ENCODE data around the gene ZBTB47. TPM values are rescaled to one million over a fixed set of nuclear protein-coding genes. Genes with fewer than 3 reads are reported as not detected.

ZBTB47 gene
- 6.0 to 7.4 TPM (median 6.5 TPM) in 5 replicates for total RNA-seq (2022; extraction: Qiagen RNA extraction; ENCODE audit: low read depth)

DNA sequence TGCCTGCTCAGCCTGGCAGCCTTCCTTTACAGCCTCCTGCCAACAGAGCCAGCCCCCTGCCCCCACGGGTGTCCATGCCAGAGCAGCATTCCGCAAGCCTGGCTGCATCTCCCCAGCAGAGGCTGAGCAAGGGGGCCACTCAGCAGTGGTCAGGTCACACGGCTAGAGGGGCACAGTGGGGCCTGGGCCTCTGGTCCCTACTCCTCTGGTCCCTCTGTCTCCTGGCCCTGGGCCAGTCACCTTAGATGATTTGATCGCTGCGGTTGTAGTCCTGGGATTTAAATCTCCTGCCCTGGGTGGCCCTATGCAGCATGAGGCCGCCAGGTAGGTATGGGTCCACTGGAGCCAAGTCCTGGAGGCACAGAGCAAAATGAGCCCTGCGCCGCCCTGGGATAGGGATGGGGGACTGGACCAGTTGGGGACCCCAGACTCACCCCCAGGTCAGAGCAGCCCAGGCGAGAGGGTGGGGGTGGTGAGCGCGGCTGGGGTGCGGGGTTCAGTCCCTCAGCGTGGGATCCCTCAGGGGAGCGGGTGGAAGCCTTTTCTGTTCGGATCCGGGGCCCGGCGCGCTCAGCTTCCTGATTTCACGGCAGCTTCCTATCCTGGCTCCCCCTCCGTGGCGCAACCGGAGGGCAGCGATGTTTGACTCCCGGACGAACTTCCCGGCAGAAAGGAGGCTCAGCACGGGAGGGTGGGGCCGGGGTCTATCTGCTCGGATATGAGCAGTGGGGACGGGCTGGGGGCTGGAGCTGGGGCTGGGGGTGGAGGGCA is at the start of gene ZBTB47:
Gene ZBTB47, plus strand, starts transcription at position 138 of the 771 bp plus-strand sequence. CDS start 4,659 bp downstream, outside the sequence.

DNA sequence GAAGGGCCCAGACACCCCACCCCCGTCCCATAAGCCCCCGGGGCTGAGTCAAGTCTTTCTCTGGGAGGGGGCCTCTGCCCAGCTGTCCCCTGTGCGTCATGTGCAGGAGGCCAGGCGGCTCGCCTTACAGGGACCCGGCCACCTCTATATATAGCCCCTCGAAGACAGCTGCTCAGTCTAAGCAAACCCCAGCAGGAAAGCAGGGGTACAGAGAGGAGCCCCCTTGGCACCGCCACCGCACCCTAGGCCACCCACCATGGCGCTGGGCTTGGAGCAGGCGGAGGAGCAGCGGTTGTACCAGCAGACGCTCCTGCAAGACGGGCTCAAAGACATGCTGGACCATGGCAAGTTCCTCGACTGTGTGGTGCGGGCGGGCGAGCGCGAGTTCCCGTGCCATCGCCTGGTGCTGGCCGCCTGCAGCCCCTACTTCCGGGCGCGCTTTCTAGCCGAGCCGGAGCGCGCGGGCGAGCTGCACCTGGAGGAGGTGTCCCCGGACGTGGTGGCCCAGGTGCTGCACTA is 31.9 kb downstream of the ZBTB47 start, which contains the start of gene KLHL40:
Gene KLHL40, plus strand, starts transcription at position 175 of the 519 bp plus-strand sequence. Its CDS starts 82 bp downstream, at position 257.

DNA sequence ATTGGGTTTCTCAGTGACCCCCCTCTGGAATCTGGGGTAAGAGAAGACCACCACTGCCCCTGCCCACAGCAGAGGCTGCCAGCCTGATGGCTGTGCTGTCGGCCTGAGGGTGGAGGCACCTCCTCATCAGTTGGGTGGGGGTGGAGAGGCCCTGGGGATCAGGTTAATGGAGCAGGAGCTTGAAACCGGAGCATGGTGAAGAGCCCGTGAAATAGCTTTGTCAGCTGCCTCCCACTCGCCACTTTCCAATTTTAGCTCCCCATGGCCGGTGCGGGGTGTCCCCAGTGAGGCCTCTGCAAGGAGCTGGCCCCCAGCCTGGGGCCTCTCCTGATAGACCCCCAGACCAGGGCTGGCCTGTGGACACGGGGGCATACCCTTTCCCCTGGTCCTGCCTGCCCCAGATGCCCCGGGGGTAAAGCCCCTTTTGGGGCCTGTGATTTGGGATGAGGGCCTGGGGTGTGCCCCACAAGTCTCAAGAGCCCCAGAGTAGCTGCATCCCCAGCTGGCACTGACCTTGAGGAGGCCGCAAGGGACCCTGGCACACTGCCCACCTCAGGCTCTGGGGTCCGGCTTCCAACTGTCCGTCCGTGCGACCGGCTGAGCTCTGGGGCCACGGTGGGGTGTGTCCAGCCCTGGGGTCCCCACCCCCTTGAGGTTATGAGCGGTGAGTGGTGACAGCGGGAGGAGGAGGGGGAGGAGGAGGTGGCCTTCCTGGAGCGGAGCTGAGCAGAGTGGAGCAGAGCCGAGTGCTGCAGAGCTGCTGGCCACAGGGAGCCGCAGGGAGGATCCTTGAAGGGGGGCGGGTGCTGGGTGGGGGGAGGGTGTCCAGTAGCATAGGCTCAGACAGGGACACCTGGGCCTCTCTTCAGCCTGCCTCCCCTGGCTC is 48.8 kb downstream of the ZBTB47 start, which contains the start of gene HHATL:
Gene HHATL, minus strand, starts transcription at position 733 of the 886 bp plus-strand sequence. CDS start 1,972 bp downstream, outside the sequence.

Other genes starting within 250 kb of the ZBTB47 start
- gene LYZL4, start 243.1 kb upstream of the ZBTB47 start, total RNA-seq (2022; extraction: Qiagen RNA extraction; ENCODE audit: low read depth) = not detected in 5 replicates
- gene VIPR1, start 151.1 kb upstream of the ZBTB47 start, total RNA-seq (2022; extraction: Qiagen RNA extraction; ENCODE audit: low read depth) = 0.46 to 0.82 TPM (median 0.66 TPM) in 5 replicates
- 28.5 to 35.4 TPM (median 33.6 TPM) in 5 replicates for gene SEC22C, start 71.7 kb upstream of the ZBTB47 start, total RNA-seq (2022; extraction: Qiagen RNA extraction; ENCODE audit: low read depth)
- gene SS18L2, start 62.8 kb upstream of the ZBTB47 start, total RNA-seq (2022; extraction: Qiagen RNA extraction; ENCODE audit: low read depth) = 16.8 to 20.9 TPM (median 19.6 TPM) in 5 replicates
- 9.0 to 13.9 TPM (median 12.5 TPM) in 5 replicates for gene NKTR, start 53.0 kb upstream of the ZBTB47 start, total RNA-seq (2022; extraction: Qiagen RNA extraction; ENCODE audit: low read depth)
- not detected in 5 replicates for gene KLHL40, start 31.8 kb downstream of the ZBTB47 start, total RNA-seq (2022; extraction: Qiagen RNA extraction; ENCODE audit: low read depth)
- gene HHATL, start 49.1 kb downstream of the ZBTB47 start, total RNA-seq (2022; extraction: Qiagen RNA extraction; ENCODE audit: low read depth) = 0.30 TPM in 1 of 5 replicates, not detected in the others
- 0.40 to 0.79 TPM (median 0.58 TPM) in 5 replicates for gene CCDC13, start 119.6 kb downstream of the ZBTB47 start, total RNA-seq (2022; extraction: Qiagen RNA extraction; ENCODE audit: low read depth)
- 71.6 to 94.3 TPM (median 78.6 TPM) in 5 replicates for gene HIGD1A, start 150.8 kb downstream of the ZBTB47 start, total RNA-seq (2022; extraction: Qiagen RNA extraction; ENCODE audit: low read depth)
- 0.07 TPM in 1 of 5 replicates, not detected in the others for gene ACKR2, start 155.7 kb downstream of the ZBTB47 start, total RNA-seq (2022; extraction: Qiagen RNA extraction; ENCODE audit: low read depth)
- not detected in 5 replicates for gene CYP8B1, start 222.2 kb downstream of the ZBTB47 start, total RNA-seq (2022; extraction: Qiagen RNA extraction; ENCODE audit: low read depth)

Measured in A549 treated with DMSO at 1 μM for 4 hours (cell line).